H1 (cell line): Measurements from ENCODE around the gene CACNA1D.

Experiments used
- CTCF ChIP-seq, 3 experiments: IDR thresholded peaks; 1 replicate in 2 of 3; 2 replicates in 1 of 3; pipeline versions ENCODE4 v1.5.1 to v1.6.1; 2011; ENCODE audit warnings: low read length in 3 of 3, mild to moderate bottlenecking in 3 of 3, inconsistent platforms in 2 of 3, low read depth in 1 of 3, moderate library complexity in 1 of 3; ENCODE audit not compliant: insufficient read depth in 1 of 3; ENCODE audit errors: control extremely low read depth in 1 of 3
- EP300 ChIP-seq, 2 experiments: IDR thresholded peaks; 1 replicate in 1 of 2; 2 replicates in 1 of 2; pipeline ENCODE4 v1.6.1; 2011 to 2012; ENCODE audit warnings: low read depth in 2 of 2, low read length in 2 of 2, mild to moderate bottlenecking in 2 of 2, borderline replicate concordance in 1 of 2, inconsistent platforms in 1 of 2, moderate library complexity in 1 of 2
- GABPA ChIP-seq: IDR thresholded peaks from 2 replicates; pipeline ENCODE4 v1.6.1; 2011; ENCODE audit warnings: mild to moderate bottlenecking, low read length, moderate library complexity, borderline replicate concordance; ENCODE audit not compliant: insufficient read depth
- USF2 ChIP-seq: IDR thresholded peaks from 2 replicates; pipeline ENCODE4 v1.6.1; 2011; ENCODE audit warnings: low read length, improper control_type of control experiment

- no peak for TF ChIP-seq USF2
- TF ChIP-seq CTCF (IDR thresholded peaks at IDR 0.05; ENCODE audit: control extremely low read depth in 1 of 3, insufficient read depth in 1 of 3, low read depth in 1 of 3, low read length in 3 of 3), result no peak
- TF ChIP-seq GABPA, result no peak
- TF ChIP-seq EP300 (IDR thresholded peaks at IDR 0.05; ENCODE audit: borderline replicate concordance in 1 of 2, low read depth in 2 of 2, low read length in 2 of 2), result no peak
Observed at GRCh38 chr3:53829605-53830004, 335.2 kb downstream of the CACNA1D start.
